K562 (cell line): ENCODE measurements around the gene FMNL3. TPM values are rescaled to one million over a fixed set of nuclear protein-coding genes. Genes with fewer than 3 reads are reported as not detected.
A peak's percentile ranks its signal among the peaks of the same experiment; 100 is the strongest.

Source experiments
- DEAF1 ChIP-seq: fragments of 450-650 bp; formaldehyde crosslinking; IDR thresholded peaks from 2 replicates; pipeline ENCODE4 v1.4.0; 2020; ENCODE audit warnings: mild to moderate bottlenecking, moderate library complexity
- ETV1 ChIP-seq: fragments of 450-650 bp; conservative IDR thresholded peaks from 2 replicates; pipeline ENCODE4 v1.6.1; 2016; ENCODE audit warnings: missing genetic modification characterization, control low read depth, low read depth, missing compliant biosample characterization
- FOXK2 ChIP-seq, 2 experiments: fragments of 450-650 bp; IDR thresholded peaks in 1 of 2; conservative IDR thresholded peaks in 1 of 2; 2 replicates each; pipeline ENCODE4 v1.6.1; 2016; ENCODE audit warnings: low read depth in 2 of 2, mild to moderate bottlenecking in 1 of 2
- KLF1 ChIP-seq: fragments of 450-650 bp; IDR thresholded peaks from 2 replicates; pipeline ENCODE4 v1.6.1; 2016; ENCODE audit warnings: missing genetic modification characterization, missing compliant biosample characterization
- MBD2 ChIP-seq: sonication (generic); IDR thresholded peaks from 2 replicates; pipeline ENCODE4 v1.6.1; 2016; ENCODE audit warnings: low read depth, borderline replicate concordance
- MITF ChIP-seq: IDR thresholded peaks from 2 replicates; pipeline ENCODE4 v1.6.1; 2014; ENCODE audit warnings: antibody characterized with exemption
- NFRKB ChIP-seq: fragments of 450-650 bp; IDR thresholded peaks from 2 replicates; pipeline ENCODE4 v1.6.1; 2016; ENCODE audit warnings: low read depth
- NKRF ChIP-seq: fragments of 450-650 bp; IDR thresholded peaks from 2 replicates; pipeline ENCODE4 v1.6.1; 2016; ENCODE audit warnings: borderline replicate concordance
- NR4A1 ChIP-seq, 2 experiments: fragments of 250-450 bp in 1 of 2; fragments of 450-650 bp in 1 of 2; sonication (Bioruptor Pico) in 1 of 2; IDR thresholded peaks; 2 replicates each; pipeline versions ENCODE4 v1.4.0 to v1.6.1; 2016 to 2020; ENCODE audit warnings: mild to moderate bottlenecking in 2 of 2, missing compliant biosample characterization in 1 of 2, missing genetic modification characterization in 1 of 2, moderate library complexity in 1 of 2
- PHF8 ChIP-seq: fragments of 200-600 bp; sonication (generic); IDR thresholded peaks from 2 replicates; pipeline ENCODE4 v1.6.1; 2012; ENCODE audit warnings: mixed run types, mild to moderate bottlenecking, inconsistent platforms, low read length, moderate library complexity, borderline replicate concordance
- PYGO2 ChIP-seq: fragments of 450-650 bp; IDR thresholded peaks from 2 replicates; pipeline ENCODE4 v1.6.1; 2016; ENCODE audit warnings: mild to moderate bottlenecking, missing genetic modification characterization, moderate library complexity, missing compliant biosample characterization
- RBBP5 ChIP-seq: fragments of 200-600 bp; sonication (generic); IDR thresholded peaks from 2 replicates; pipeline ENCODE4 v1.6.1; 2012; ENCODE audit warnings: borderline replicate concordance, mild to moderate bottlenecking, low read length, control low read depth, inconsistent platforms; ENCODE audit not compliant: insufficient read depth, poor library complexity, severe bottlenecking
- RBM25 ChIP-seq: fragments of 200-400 bp; formaldehyde crosslinking; IDR thresholded peaks from 2 replicates; pipeline ENCODE4 v1.6.1; 2018; ENCODE audit warnings: low read length, low read depth, moderate library complexity; ENCODE audit not compliant: severe bottlenecking
- SMAD4 ChIP-seq: fragments of 250-450 bp; sonication (Bioruptor Pico); conservative IDR thresholded peaks from 2 replicates; pipeline ENCODE4 v1.8.0; 2021; ENCODE audit warnings: inconsistent platforms, mild to moderate bottlenecking, moderate library complexity
- SP1 ChIP-seq: sonication (generic); formaldehyde crosslinking; IDR thresholded peaks from 2 replicates; pipeline ENCODE4 v1.8.1; 2022; ENCODE audit warnings: mild to moderate bottlenecking, missing genetic modification reagents
- TRIM24 ChIP-seq, 2 experiments: fragments of 450-650 bp; IDR thresholded peaks; 2 replicates each; pipeline ENCODE4 v1.6.1; 2016
- ZNF766 ChIP-seq: fragments of 200-800 bp; sonication (Bioruptor generic); conservative IDR thresholded peaks from 2 replicates; pipeline ENCODE4 v1.6.1; 2016; ENCODE audit warnings: missing genetic modification characterization, missing compliant biosample characterization
- polyA plus RNA-seq, 8 experiments: library from polyadenylated mRNA; depleted of rRNA in 4 of 8; stranded (reverse) in 5 of 8; unstranded in 3 of 8; fragments of >200 nt; fragmentation: Nextera tagmentation in 2 of 8; fragmentation: Illumina TruSeq in 1 of 8; extraction: Ambion mirVana in 2 of 8; extraction: Trizol in 1 of 8; gene quantifications; 2 replicates each; pipeline versions ENCODE4 v1.2.1 to v1.2.3, GENCODE V29; 2011 to 2014; ENCODE audit warnings: inconsistent platforms in 1 of 8, missing spikeins in 1 of 8
- total RNA-seq, 7 experiments: library from RNA; depleted of rRNA in 6 of 7; stranded (reverse); fragments of >200 nt in 6 of 7; fragmentation: Illumina TruSeq in 2 of 7; extraction: Trizol in 2 of 7; gene quantifications; 2 replicates each; pipeline versions ENCODE4 v1.2.1 to v1.2.3, GENCODE V29; 2011 to 2021; ENCODE audit warnings: low replicate concordance in 1 of 7
- TF ChIP-seq, protein P1 (sequence below): fragments of 450-650 bp; IDR thresholded peaks from 2 replicates; pipeline ENCODE4 v1.6.1; 2017; ENCODE audit warnings: antibody characterized with exemption

The FMNL3 gene
- total and polyA plus RNA-seq, 9 of the 15 experiments (the other 6 are each of a cell fraction or from before 2014, with no cell fraction given), result 0.49 to 14.4 (median 6.8) TPM

- TF ChIP-seq NR4A1 (CRISPR knock-in tag; IDR thresholded peaks at IDR 0.05) (peak; percentile 18; the same call in 1 of the 2 replicates), NR4A1 (tag; IDR thresholded peaks at IDR 0.05) (no peak), FOXK2 (conservative IDR thresholded peaks at IDR 0.05 in 1 of 2, IDR thresholded peaks at IDR 0.05 in 1 of 2; ENCODE audit: low read depth in 2 of 2) (peak; percentile 97 to 98), RBM25 (peak; percentile 54), KLF1 (tag) (peak; percentile 87), PHF8 (peak; percentile 97), ZNF766 (no peak; the same call in 1 of the 2 replicates), PYGO2 (tag) (0 out of 2 replicates have a peak, but pooled peaks have one; percentile 29), DEAF1 (CRISPR knock-in tag) (no peak), RBBP5 (peak; percentile 79), NFRKB (peak; percentile 67), TRIM24 (IDR thresholded peaks at IDR 0.05) (0 out of 4 replicates have a peak, but pooled peaks of 1 of the 2 experiments have one; percentile 46), MITF (no peak), SP1 (CRISPR knock-in tag) (peak; percentile 86), MBD2 (peak; percentile 91), ETV1 (peak; percentile 99), NKRF (peak; percentile 84), SMAD4 (0 out of 2 replicates have a peak, but pooled peaks have one; percentile 16)
- TF ChIP-seq, protein P1, sequence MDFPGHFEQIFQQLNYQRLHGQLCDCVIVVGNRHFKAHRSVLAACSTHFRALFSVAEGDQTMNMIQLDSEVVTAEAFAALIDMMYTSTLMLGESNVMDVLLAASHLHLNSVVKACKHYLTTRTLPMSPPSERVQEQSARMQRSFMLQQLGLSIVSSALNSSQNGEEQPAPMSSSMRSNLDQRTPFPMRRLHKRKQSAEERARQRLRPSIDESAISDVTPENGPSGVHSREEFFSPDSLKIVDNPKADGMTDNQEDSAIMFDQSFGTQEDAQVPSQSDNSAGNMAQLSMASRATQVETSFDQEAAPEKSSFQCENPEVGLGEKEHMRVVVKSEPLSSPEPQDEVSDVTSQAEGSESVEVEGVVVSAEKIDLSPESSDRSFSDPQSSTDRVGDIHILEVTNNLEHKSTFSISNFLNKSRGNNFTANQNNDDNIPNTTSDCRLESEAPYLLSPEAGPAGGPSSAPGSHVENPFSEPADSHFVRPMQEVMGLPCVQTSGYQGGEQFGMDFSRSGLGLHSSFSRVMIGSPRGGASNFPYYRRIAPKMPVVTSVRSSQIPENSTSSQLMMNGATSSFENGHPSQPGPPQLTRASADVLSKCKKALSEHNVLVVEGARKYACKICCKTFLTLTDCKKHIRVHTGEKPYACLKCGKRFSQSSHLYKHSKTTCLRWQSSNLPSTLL, result peak; percentile 72; the same call in 1 of the 2 replicates
Measured at GRCh38 chr12:49740930-49741881, 34.0 kb upstream of the FMNL3 start, which contains the start of gene TMBIM6 (continued).
